K562 (cell line): ENCODE measurements around the gene POU2AF1. TPM values are rescaled to one million over a fixed set of nuclear protein-coding genes. Genes with fewer than 3 reads are reported as not detected.

Experiments used
- ATAC-seq: fragments of 200-7000 bp; cut with Tn5 transposase; 3 replicates; pipeline ENCODE4 v1.9.1; 2020; ENCODE audit warnings: moderate library complexity
- BruUV-seq: library from RNA; stranded (reverse); fragments of 400-500 nt; replicated peaks from 2 replicates; lab custom pipeline; 2021; lab: Mats Ljungman, UMichigan
- CTCF ChIA-PET: fragments of 300-600 bp; formaldehyde crosslinking; extraction: SDS; loops from one replicate; lab custom pipeline; 2021; ENCODE audit warnings: low intra/inter-chr PET ratio; lab: Yijun Ruan, JAX
- POLR2A ChIA-PET: fragments of 300-600, 350-650 bp; sonication (Branson Sonifier 250); formaldehyde crosslinking; extraction: SDS; loops from one replicate; lab custom pipeline; 2021; ENCODE audit warnings: antibody characterized with exemption, inconsistent platforms; lab: Yijun Ruan, JAX
- DNase-seq, 4 experiments: peaks; one replicate each; pipeline versions ENCODE4 v3.0.0 to v3.0.0-alpha.2; 2011 to 2018; ENCODE audit warnings: low spot score in 3 of 4, mixed read lengths in 3 of 4; ENCODE audit errors: extremely low read depth in 1 of 4
- FAIRE-seq: peaks from 2 replicates; lab custom pipeline; 2011; peaks lifted over from hg19 to GRCh38; lab: Jason Lieb, UNC
- H2AFZ ChIP-seq: 2 replicates; pipeline ENCODE4 v1.6.0; 2011; ENCODE audit warnings: low read depth, low read length, control low read depth, inconsistent platforms
- H3K27ac ChIP-seq: fragments of 200-600 bp; 3 replicates; pipeline ENCODE4 v1.8.0; 2011; ENCODE audit warnings: low read depth, mild to moderate bottlenecking, control low read depth, inconsistent platforms, low read length, moderate library complexity, mixed read lengths; ENCODE audit errors: extremely low read depth
- H3K27me3 ChIP-seq, 2 experiments: fragments of 300-600 bp in 1 of 2; 2 replicates in 1 of 2; 3 replicates in 1 of 2; pipeline versions ENCODE4 v1.6.0 to v1.8.0; 2011; ENCODE audit warnings: inconsistent platforms in 2 of 2, low read length in 2 of 2, mild to moderate bottlenecking in 1 of 2, mixed read lengths in 1 of 2, moderate library complexity in 1 of 2; ENCODE audit not compliant: control insufficient read depth in 2 of 2, insufficient read depth in 2 of 2
- H3K36me3 ChIP-seq: fragments of 300-600 bp; 3 replicates; pipeline ENCODE4 v1.8.0; 2011; ENCODE audit warnings: mild to moderate bottlenecking, low read length, inconsistent platforms; ENCODE audit not compliant: control insufficient read depth, insufficient read depth
- H3K4me1 ChIP-seq, 2 experiments: fragments of 200-600 bp in 1 of 2; replicated peaks in 1 of 2; 2 replicates in 1 of 2; 3 replicates in 1 of 2; pipeline versions ENCODE4 v1.5.1 to v1.8.0; 2011; ENCODE audit warnings: inconsistent platforms in 2 of 2, low read length in 2 of 2, mild to moderate bottlenecking in 1 of 2, mixed read lengths in 1 of 2, moderate library complexity in 1 of 2; ENCODE audit not compliant: control insufficient read depth in 2 of 2, insufficient read depth in 2 of 2
- H3K4me2 ChIP-seq: 2 replicates; pipeline ENCODE4 v1.6.1; 2011; ENCODE audit warnings: low read length, control low read depth, inconsistent platforms, mixed read lengths; ENCODE audit not compliant: insufficient read depth
- H3K4me3 ChIP-seq: fragments of 200-600 bp; sonication (generic), shearing (Covaris generic); 2 replicates; pipeline ENCODE4 v1.5.1; 2016; ENCODE audit warnings: control low read depth, inconsistent platforms
- H3K79me2 ChIP-seq: fragments of 200-600 bp; 3 replicates; pipeline ENCODE4 v1.8.0; 2011; ENCODE audit warnings: low read length, inconsistent platforms; ENCODE audit not compliant: control insufficient read depth, insufficient read depth
- H3K9ac ChIP-seq, 2 experiments: 2 replicates each; pipeline versions ENCODE4 v1.6.0 to v1.6.1; 2011; ENCODE audit warnings: low read depth in 2 of 2, low read length in 2 of 2, control low read depth in 1 of 2, inconsistent platforms in 1 of 2, mild to moderate bottlenecking in 1 of 2, mixed read lengths in 1 of 2; ENCODE audit not compliant: insufficient read depth in 1 of 2
- H3K9me1 ChIP-seq: one replicate; pipeline ENCODE4 v1.6.0; 2011; ENCODE audit warnings: inconsistent platforms, mild to moderate bottlenecking, low read length, moderate library complexity; ENCODE audit not compliant: control insufficient read depth, insufficient read depth
- H3K9me3 ChIP-seq: replicated peaks from 2 replicates; pipeline ENCODE4 v1.5.1; 2011; ENCODE audit warnings: low read depth, low read length, inconsistent platforms; ENCODE audit not compliant: control insufficient read depth, insufficient read depth
- H4K20me1 ChIP-seq: replicated peaks from 2 replicates; pipeline ENCODE4 v1.6.1; 2011; ENCODE audit warnings: low read length, inconsistent platforms, mixed read lengths; ENCODE audit not compliant: control insufficient read depth, insufficient read depth
- C11orf30 ChIP-seq: fragments of 450-650 bp; IDR thresholded peaks from 2 replicates; pipeline ENCODE4 v1.6.1; 2016; ENCODE audit warnings: low read depth, mild to moderate bottlenecking
- CREBBP ChIP-seq: IDR thresholded peaks from one replicate; pipeline ENCODE4 v1.6.1; 2012; ENCODE audit warnings: low read depth, mild to moderate bottlenecking, control low read depth, inconsistent platforms, low read length
- GABPA ChIP-seq: fragments of 200-800 bp; sonication (Bioruptor generic); conservative IDR thresholded peaks from 2 replicates; pipeline ENCODE4 v1.6.1; 2016; ENCODE audit warnings: low read depth, missing genetic modification characterization, missing compliant biosample characterization
- GTF2E2 ChIP-seq: fragments of 200-800 bp; sonication (Bioruptor generic); IDR thresholded peaks from 2 replicates; pipeline ENCODE4 v1.6.1; 2016; ENCODE audit warnings: missing genetic modification characterization, missing compliant biosample characterization
- HOMEZ ChIP-seq: fragments of 250-450 bp; sonication (Bioruptor Pico); IDR thresholded peaks from 2 replicates; pipeline ENCODE4 v1.4.0; 2020; ENCODE audit warnings: mild to moderate bottlenecking, moderate library complexity
- JUNB ChIP-seq: fragments of 450-650 bp; formaldehyde crosslinking; conservative IDR thresholded peaks from 2 replicates; pipeline ENCODE4 v1.4.0; 2020; ENCODE audit warnings: mild to moderate bottlenecking
- MECOM ChIP-seq: fragments of 250-450 bp; sonication (Bioruptor Pico); IDR thresholded peaks from 2 replicates; pipeline ENCODE4 v1.8.0; 2022; ENCODE audit warnings: inconsistent platforms
- MITF ChIP-seq: IDR thresholded peaks from 2 replicates; pipeline ENCODE4 v1.6.1; 2014; ENCODE audit warnings: antibody characterized with exemption
- OTX1 ChIP-seq: fragments of 450-650 bp; formaldehyde crosslinking; IDR thresholded peaks from 2 replicates; pipeline ENCODE4 v1.4.0; 2022; ENCODE audit warnings: mild to moderate bottlenecking
- PYGO2 ChIP-seq: fragments of 450-650 bp; IDR thresholded peaks from 2 replicates; pipeline ENCODE4 v1.6.1; 2016; ENCODE audit warnings: mild to moderate bottlenecking, missing genetic modification characterization, moderate library complexity, missing compliant biosample characterization
- RCOR1 ChIP-seq, 2 experiments: IDR thresholded peaks; 2 replicates each; pipeline ENCODE4 v1.6.1; 2012; ENCODE audit warnings: low read depth in 2 of 2, low read length in 2 of 2, borderline replicate concordance in 1 of 2, improper control_type of control experiment in 1 of 2
- TCF7 ChIP-seq: sonication (generic); IDR thresholded peaks from 2 replicates; pipeline ENCODE4 v1.6.1; 2016; ENCODE audit warnings: antibody characterized with exemption, borderline replicate concordance
- ZNF512 ChIP-seq: IDR thresholded peaks from 2 replicates; pipeline ENCODE4 v1.6.1; 2016; ENCODE audit warnings: missing genetic modification characterization, missing compliant biosample characterization
- ZNF740 ChIP-seq, 3 experiments: fragments of 200-800 bp in 1 of 3; sonication (Bioruptor generic) in 1 of 3; sonication (generic) in 1 of 3; formaldehyde crosslinking in 1 of 3; IDR thresholded peaks; 2 replicates each; pipeline versions ENCODE4 v1.6.1 to v1.8.0; 2016 to 2022; ENCODE audit warnings: mild to moderate bottlenecking in 2 of 3, missing compliant biosample characterization in 2 of 3, missing genetic modification characterization in 2 of 3, missing genetic modification reagents in 1 of 3
- WGBS: fragments of 100-300 bp; shearing (Covaris generic); methylation state at CpG from one replicate; pipeline ENCODE4 v1.1.6; 2016; ENCODE audit warnings: low coverage, mixed read lengths; ENCODE audit not compliant: insufficient coverage; ENCODE audit errors: missing lambda C conversion rate; 5-methylcytosine and 5-hydroxymethylcytosine counted together
- in situ Hi-C: fragments of 300-500 bp; cut with MboI; formaldehyde crosslinking; loops from 4 replicates; pipeline ENCODE4 v1.15.0; 2018; ENCODE audit warnings: inconsistent platforms, mixed read lengths
- intact Hi-C: fragments of 100-400 bp; cut with micrococcal nuclease; formaldehyde crosslinking; loops from 2 replicates; pipeline ENCODE4 v1.14.2; 2022
- polyA plus RNA-seq, 8 experiments: library from polyadenylated mRNA; depleted of rRNA in 4 of 8; stranded (reverse) in 5 of 8; unstranded in 3 of 8; fragments of >200 nt; fragmentation: Nextera tagmentation in 2 of 8; fragmentation: Illumina TruSeq in 1 of 8; extraction: Ambion mirVana in 2 of 8; extraction: Trizol in 1 of 8; gene quantifications; 2 replicates each; pipeline versions ENCODE4 v1.2.1 to v1.2.3, GENCODE V29; 2011 to 2014; ENCODE audit warnings: inconsistent platforms in 1 of 8, missing spikeins in 1 of 8
- total RNA-seq, 7 experiments: library from RNA; depleted of rRNA in 6 of 7; stranded (reverse); fragments of >200 nt in 6 of 7; fragmentation: Illumina TruSeq in 2 of 7; extraction: Trizol in 2 of 7; gene quantifications; 2 replicates each; pipeline versions ENCODE4 v1.2.1 to v1.2.3, GENCODE V29; 2011 to 2021; ENCODE audit warnings: low replicate concordance in 1 of 7

Gene POU2AF1
- total and polyA plus RNA-seq, 9 of the 15 experiments (the other 6 are each of a cell fraction or from before 2014, with no cell fraction given) = 0.09 TPM; not detected in 8

GRCh38 chr11:111421251-111421650, 42.2 kb upstream of the POU2AF1 start:
- H3K9me3 ChIP-seq = no peaks in the 10 kb centered on the region
- ChIA-PET POLR2A (interaction anchor here (0.6 to 1.1 kb wide), 3 partner anchors 8 to 991 kb away, joined by 3 read pairs; no protein-coding TSS in a partner anchor), CTCF (no interaction called here)
- no peak overlapping the region for H3K27ac ChIP-seq
- in situ Hi-C loops = no loop called here
- H3K9me1 ChIP-seq = no peaks in the 10 kb centered on the region
- no peaks in the 10 kb centered on the region for H4K20me1 ChIP-seq
- ATAC-seq (no peak), FAIRE-seq (no peak), DNase-seq (no peak)
- TF ChIP-seq MITF (no peak), ZNF740 (CRISPR knock-in tag; IDR thresholded peaks at IDR 0.05) (no peak), ZNF740 (tag; IDR thresholded peaks at IDR 0.05) (no peak), ZNF512 (tag) (no peak), GTF2E2 (tag) (no peak), MECOM (CRISPR knock-in tag) (no peak), RCOR1 (IDR thresholded peaks at IDR 0.05; ENCODE audit: borderline replicate concordance in 1 of 2, low read depth in 2 of 2, low read length in 2 of 2) (no peak), GABPA (tag) (no peak), JUNB (CRISPR knock-in tag) (no peak), TCF7 (no peak), CREBBP (no peak), HOMEZ (CRISPR knock-in tag) (no peak), PYGO2 (no peak), OTX1 (CRISPR knock-in tag) (no peak), C11orf30 (no peak)
- BruUV-seq = no TSS peak
- intact Hi-C loops = loop anchor here (10.0 kb wide), 1 partner anchor 986 kb away; no protein-coding TSS in a partner anchor
- peaks cover 2 to 9% of the 10 kb centered on the region in 2 experiments; a peak in 4 of 5 replicates for H3K27me3 ChIP-seq
- H2AFZ ChIP-seq = no peak overlapping the region
- no peak overlapping the region for H3K4me3 ChIP-seq
- H3K36me3 ChIP-seq = no peaks in the 10 kb centered on the region
- H3K4me1 ChIP-seq = no peaks in the 10 kb centered on the region
- H3K9ac ChIP-seq = no peak overlapping the region
- WGBS = 0% methylated on average over 5 of the region's 5 CpGs
- H3K79me2 ChIP-seq = no peaks in the 10 kb centered on the region
- H3K4me2 ChIP-seq = no peak overlapping the region
